Endothelial cell of umbilical vein (primary cell): ENCODE results near the gene ACSL4. TPM values are rescaled to one million over a fixed set of nuclear protein-coding genes. Genes with fewer than 3 reads are reported as not detected.

Experiments
- BruUV-seq: library from RNA; stranded (reverse); fragments of 400-500 nt; replicated peaks from 2 replicates; lab custom pipeline; 2021; lab: Mats Ljungman, UMichigan
- CTCF ChIA-PET: fragments of 300-600, 350-600 bp; sonication (Branson Sonifier 250); formaldehyde crosslinking; loops from one replicate; lab custom pipeline; 2021; ENCODE audit warnings: antibody characterized with exemption, inconsistent platforms; lab: Charles Lee
- POLR2A ChIA-PET: fragments of 300-600, 350-600 bp; sonication (Branson Sonifier 250); formaldehyde crosslinking; loops from one replicate; lab custom pipeline; 2021; ENCODE audit warnings: antibody characterized with exemption, inconsistent platforms; lab: Charles Lee
- DNase-seq: peaks from one replicate; pipeline ENCODE4 v3.0.0-alpha.2; 2011; ENCODE audit warnings: low read depth, low spot score
- FAIRE-seq: peaks from 2 replicates; lab custom pipeline; 2011; peaks lifted over from hg19 to GRCh38; lab: Jason Lieb, UNC
- H2AFZ ChIP-seq: 2 replicates; pipeline ENCODE4 v1.6.0; 2012; ENCODE audit warnings: low read depth, low read length, control low read depth, inconsistent platforms
- H3K27ac ChIP-seq: 2 replicates; pipeline ENCODE4 v1.5.1; 2011; ENCODE audit warnings: low read depth, mild to moderate bottlenecking, control low read depth, low read length, moderate library complexity; ENCODE audit not compliant: insufficient read depth
- H3K27me3 ChIP-seq, 2 experiments: 2 replicates each; pipeline versions ENCODE4 v1.6.0 to v1.6.1; 2011; ENCODE audit warnings: low read length in 2 of 2, mixed read lengths in 1 of 2; ENCODE audit not compliant: control insufficient read depth in 2 of 2, insufficient read depth in 2 of 2
- H3K36me3 ChIP-seq, 2 experiments: 2 replicates in 1 of 2; 3 replicates in 1 of 2; pipeline ENCODE4 v1.5.1; 2011; ENCODE audit warnings: low read length in 2 of 2, mild to moderate bottlenecking in 1 of 2, moderate library complexity in 1 of 2; ENCODE audit not compliant: control insufficient read depth in 2 of 2, insufficient read depth in 2 of 2; ENCODE audit errors: extremely low read depth in 1 of 2
- H3K4me1 ChIP-seq: 3 replicates; pipeline ENCODE4 v1.5.1; 2011; ENCODE audit warnings: mild to moderate bottlenecking, low read length; ENCODE audit not compliant: control insufficient read depth, insufficient read depth; ENCODE audit errors: extremely low read depth
- H3K4me2 ChIP-seq: 2 replicates; pipeline ENCODE4 v1.6.1; 2011; ENCODE audit warnings: low read length, control low read depth, mixed read lengths; ENCODE audit not compliant: insufficient read depth
- H3K4me3 ChIP-seq, 3 experiments: fragments of 200-600 bp in 1 of 3; sonication (generic), shearing (Covaris generic) in 1 of 3; replicated peaks in 1 of 3; 2 replicates each; pipeline ENCODE4 v1.5.1; 2011 to 2016; ENCODE audit warnings: control low read depth in 3 of 3, low read length in 3 of 3, mild to moderate bottlenecking in 2 of 3, inconsistent platforms in 1 of 3, low read depth in 1 of 3, moderate library complexity in 1 of 3; ENCODE audit not compliant: insufficient read depth in 1 of 3
- H3K79me2 ChIP-seq: 2 replicates; pipeline ENCODE4 v1.6.0; 2012; ENCODE audit warnings: low read length, inconsistent platforms; ENCODE audit not compliant: control insufficient read depth, insufficient read depth
- H3K9ac ChIP-seq: replicated peaks from 2 replicates; pipeline ENCODE3; 2011; ENCODE audit warnings: low read length, control low read depth; ENCODE audit not compliant: insufficient read depth; ENCODE audit errors: extremely low read depth
- H3K9me1 ChIP-seq: replicated peaks from 3 replicates; pipeline ENCODE4 v1.6.0; 2011; ENCODE audit warnings: mild to moderate bottlenecking, low read length; ENCODE audit not compliant: control insufficient read depth, insufficient read depth; ENCODE audit errors: extremely low read depth
- H3K9me3 ChIP-seq: replicated peaks from 2 replicates; pipeline ENCODE4 v1.5.1; 2012; ENCODE audit warnings: low read length, inconsistent platforms; ENCODE audit not compliant: control insufficient read depth, insufficient read depth
- H4K20me1 ChIP-seq: replicated peaks from 2 replicates; pipeline ENCODE3; 2011; ENCODE audit warnings: mild to moderate bottlenecking, low read length; ENCODE audit not compliant: control insufficient read depth, insufficient read depth; ENCODE audit errors: extremely low read depth
- EZH2 ChIP-seq: IDR thresholded peaks from 2 replicates; pipeline ENCODE4 v1.6.1; 2012; ENCODE audit warnings: borderline replicate concordance, low read depth, mild to moderate bottlenecking, moderate library complexity, low read length, inconsistent platforms; ENCODE audit not compliant: severe bottlenecking
- FOS ChIP-seq: IDR thresholded peaks from 2 replicates; pipeline ENCODE4 v1.6.1; 2011; ENCODE audit warnings: mild to moderate bottlenecking, low read length, moderate library complexity, borderline replicate concordance; ENCODE audit not compliant: insufficient read depth
- GATA2 ChIP-seq: IDR thresholded peaks from 2 replicates; pipeline ENCODE4 v1.7.0; 2011; ENCODE audit warnings: low read depth, mild to moderate bottlenecking, moderate library complexity, mixed read lengths, low read length; ENCODE audit not compliant: insufficient read length, insufficient read depth
- JUN ChIP-seq: IDR thresholded peaks from 2 replicates; pipeline ENCODE4 v1.6.1; 2011; ENCODE audit warnings: borderline replicate concordance, low read depth; ENCODE audit not compliant: insufficient read length, insufficient read depth
- MAX ChIP-seq: IDR thresholded peaks from 2 replicates; pipeline ENCODE4 v1.6.1; 2011; ENCODE audit not compliant: insufficient read depth, insufficient read length
- MYC ChIP-seq: IDR thresholded peaks from one replicate; pipeline ENCODE4 v1.6.1; 2011; ENCODE audit warnings: mild to moderate bottlenecking, low read depth, low read length
- POLR2A ChIP-seq: IDR thresholded peaks from 2 replicates; pipeline ENCODE4 v1.6.1; 2012; ENCODE audit warnings: low read depth, mild to moderate bottlenecking, control low read depth, low read length
- POLR2AphosphoS5 ChIP-seq: IDR thresholded peaks from 2 replicates; pipeline ENCODE4 v1.6.1; 2012; ENCODE audit warnings: low read depth, mild to moderate bottlenecking, control low read depth, low read length, moderate library complexity; ENCODE audit not compliant: insufficient read depth
- dilution Hi-C: fragments of 300-500 bp; cut with MboI; formaldehyde crosslinking; loops from one replicate; pipeline ENCODE4 v1.15.0; 2019; ENCODE audit warnings: low sequenced_read_pairs; ENCODE audit not compliant: extremely low pct_ligation_motif_present
- intact Hi-C: fragments of 100-400 bp; cut with micrococcal nuclease; formaldehyde crosslinking; loops from one replicate; pipeline ENCODE4 v1.10.0; 2022
- polyA plus RNA-seq, 4 experiments: library from polyadenylated mRNA; depleted of rRNA in 3 of 4; stranded (reverse) in 3 of 4; unstranded in 1 of 4; fragments of >200 nt; gene quantifications; 2 replicates each; pipeline versions ENCODE4 v1.2.1 to v1.2.3, GENCODE V29; 2011 to 2012; ENCODE audit warnings: missing spikeins in 1 of 4
- total RNA-seq: library from RNA; stranded (reverse); gene quantifications from 2 replicates; pipeline ENCODE4 v1.2.3, GENCODE V29; 2021
- TF ChIP-seq, protein P1 (sequence below), 2 donors: IDR thresholded peaks; 1 replicate in 1 of 2; 2 replicates in 1 of 2; pipeline ENCODE4 v1.5.1; 2011; ENCODE audit warnings: low read length in 2 of 2, mild to moderate bottlenecking in 2 of 2, moderate library complexity in 2 of 2, control low read depth in 1 of 2, inconsistent platforms in 1 of 2, low read depth in 1 of 2; ENCODE audit not compliant: insufficient read depth in 1 of 2; ENCODE audit errors: extremely low read depth in 1 of 2

ACSL4 gene
- total and polyA plus RNA-seq, 2 donors (not counting 3 experiments of a cell fraction or from before 2014, with no cell fraction given), result 20.7 to 85.5 TPM

GRCh38 chrX:109685656-109686078 lies 47.4 kb downstream of the ACSL4 start:
- no peaks in the 10 kb centered on the region for H3K36me3 ChIP-seq
- FAIRE-seq (no peak), DNase-seq (no peak)
- no peak overlapping the region for H3K4me3 ChIP-seq
- dilution Hi-C loops, result no loop called here
- H4K20me1 ChIP-seq, result no peaks in the 10 kb centered on the region
- no peaks in the 10 kb centered on the region for H3K9me3 ChIP-seq
- ChIA-PET CTCF (interaction anchor here (1.8 kb wide), 1 partner anchor 205 kb away, joined by 4 read pairs; no protein-coding TSS in a partner anchor), POLR2A (no interaction called here)
- intact Hi-C loops, result no loop called here
- TF ChIP-seq, protein P1, sequence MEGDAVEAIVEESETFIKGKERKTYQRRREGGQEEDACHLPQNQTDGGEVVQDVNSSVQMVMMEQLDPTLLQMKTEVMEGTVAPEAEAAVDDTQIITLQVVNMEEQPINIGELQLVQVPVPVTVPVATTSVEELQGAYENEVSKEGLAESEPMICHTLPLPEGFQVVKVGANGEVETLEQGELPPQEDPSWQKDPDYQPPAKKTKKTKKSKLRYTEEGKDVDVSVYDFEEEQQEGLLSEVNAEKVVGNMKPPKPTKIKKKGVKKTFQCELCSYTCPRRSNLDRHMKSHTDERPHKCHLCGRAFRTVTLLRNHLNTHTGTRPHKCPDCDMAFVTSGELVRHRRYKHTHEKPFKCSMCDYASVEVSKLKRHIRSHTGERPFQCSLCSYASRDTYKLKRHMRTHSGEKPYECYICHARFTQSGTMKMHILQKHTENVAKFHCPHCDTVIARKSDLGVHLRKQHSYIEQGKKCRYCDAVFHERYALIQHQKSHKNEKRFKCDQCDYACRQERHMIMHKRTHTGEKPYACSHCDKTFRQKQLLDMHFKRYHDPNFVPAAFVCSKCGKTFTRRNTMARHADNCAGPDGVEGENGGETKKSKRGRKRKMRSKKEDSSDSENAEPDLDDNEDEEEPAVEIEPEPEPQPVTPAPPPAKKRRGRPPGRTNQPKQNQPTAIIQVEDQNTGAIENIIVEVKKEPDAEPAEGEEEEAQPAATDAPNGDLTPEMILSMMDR (IDR thresholded peaks at IDR 0.05; ENCODE audit: extremely low read depth in 1 of 2, insufficient read depth in 1 of 2, low read depth in 1 of 2, low read length in 2 of 2), result no peak
- TF ChIP-seq JUN, result no peak
- TF ChIP-seq MYC, result no peak
- TF ChIP-seq GATA2, result no peak
- TF ChIP-seq FOS, result no peak
- TF ChIP-seq POLR2A, result no peak
- TF ChIP-seq MAX, result no peak
- no peak for TF ChIP-seq EZH2
- no peak for TF ChIP-seq POLR2AphosphoS5
- H3K4me1 ChIP-seq, result no peaks in the 10 kb centered on the region
- no TSS peak for BruUV-seq
- H3K9ac ChIP-seq, result no peak overlapping the region
- no peaks in the 10 kb centered on the region for H3K27me3 ChIP-seq
- no peak overlapping the region for H3K4me2 ChIP-seq
- H3K27ac ChIP-seq, result no peak overlapping the region
- no peak overlapping the region for H2AFZ ChIP-seq
- H3K79me2 ChIP-seq, result peaks cover 79% of the 10 kb centered on the region
- H3K9me1 ChIP-seq, result no peaks in the 10 kb centered on the region
